HepG2 (cell line): Measurements from ENCODE around the gene SPRYD3. TPM values are rescaled to one million over a fixed set of nuclear protein-coding genes. Genes with fewer than 3 reads are reported as not detected.

Source experiments
- ARID3A ChIP-seq: IDR thresholded peaks from 2 replicates; pipeline ENCODE4 v1.6.1; 2012; ENCODE audit warnings: low read depth, low read length, improper control_type of control experiment
- CBX5 ChIP-seq: sonication (generic); formaldehyde crosslinking; IDR thresholded peaks from 2 replicates; pipeline ENCODE4 v1.4.0; 2020; ENCODE audit warnings: missing genetic modification reagents, borderline replicate concordance
- CEBPG ChIP-seq: IDR thresholded peaks from 2 replicates; pipeline ENCODE4 v1.6.1; 2016
- DPF2 ChIP-seq: sonication (generic); formaldehyde crosslinking; IDR thresholded peaks from 2 replicates; pipeline ENCODE4 v1.4.0; 2020; ENCODE audit warnings: mild to moderate bottlenecking, low read depth, missing genetic modification reagents, borderline replicate concordance
- FOXC1 ChIP-seq: sonication (generic); formaldehyde crosslinking; IDR thresholded peaks from 2 replicates; pipeline ENCODE4 v1.8.0; 2022; ENCODE audit warnings: mild to moderate bottlenecking, missing genetic modification reagents, borderline replicate concordance
- GRHL1 ChIP-seq: sonication (generic); formaldehyde crosslinking; conservative IDR thresholded peaks from 2 replicates; pipeline ENCODE4 v1.8.0; 2022; ENCODE audit warnings: missing genetic modification reagents
- KDM3A ChIP-seq: IDR thresholded peaks from 2 replicates; pipeline ENCODE4 v1.6.1; 2018; ENCODE audit warnings: low read depth, missing compliant biosample characterization
- NCOA2 ChIP-seq: sonication (generic); formaldehyde crosslinking; IDR thresholded peaks from 2 replicates; pipeline ENCODE4 v1.8.0; 2022; ENCODE audit warnings: inconsistent platforms
- NR2F1 ChIP-seq, 2 experiments: fragments of 450-650 bp in 1 of 2; formaldehyde crosslinking in 1 of 2; IDR thresholded peaks; 2 replicates each; pipeline versions ENCODE4 v1.5.0 to v1.6.1; 2016 to 2020; ENCODE audit warnings: mild to moderate bottlenecking in 1 of 2, missing compliant biosample characterization in 1 of 2, missing genetic modification reagents in 1 of 2, moderate library complexity in 1 of 2
- PRDM4 ChIP-seq: sonication (generic); formaldehyde crosslinking; IDR thresholded peaks from 2 replicates; pipeline ENCODE4 v1.9.0; 2021; ENCODE audit warnings: missing genetic modification reagents, borderline replicate concordance
- RFXANK ChIP-seq: IDR thresholded peaks from 2 replicates; pipeline ENCODE4 v1.6.1; 2016
- ZBTB21 ChIP-seq: sonication (generic); formaldehyde crosslinking; IDR thresholded peaks from 2 replicates; pipeline ENCODE4 v1.4.0; 2020; ENCODE audit warnings: missing genetic modification reagents
- ZBTB7A ChIP-seq: sonication (generic); formaldehyde crosslinking; IDR thresholded peaks from 2 replicates; pipeline ENCODE4 v1.8.0; 2022; ENCODE audit warnings: mild to moderate bottlenecking, missing genetic modification reagents
- ZNF18 ChIP-seq: sonication (generic); formaldehyde crosslinking; IDR thresholded peaks from 2 replicates; pipeline ENCODE4 v1.8.0; 2022; ENCODE audit warnings: mild to moderate bottlenecking, missing genetic modification reagents; ENCODE audit not compliant: insufficient replicate concordance
- ZNF281 ChIP-seq: sonication (generic); formaldehyde crosslinking; IDR thresholded peaks from 2 replicates; pipeline ENCODE4 v1.4.0; 2020; ENCODE audit warnings: missing genetic modification reagents, borderline replicate concordance
- polyA plus RNA-seq, 8 experiments: library from polyadenylated mRNA; depleted of rRNA in 3 of 8; stranded (reverse) in 7 of 8; unstranded in 1 of 8; fragments of >200 nt; fragmentation: Illumina TruSeq in 4 of 8; extraction: Trizol in 4 of 8; gene quantifications; 2 replicates each; pipeline versions ENCODE4 v1.2.1 to v1.2.3, GENCODE V29; 2011 to 2016; ENCODE audit warnings: low read depth in 4 of 8, missing spikeins in 1 of 8, mixed read lengths in 1 of 8; ENCODE audit not compliant: insufficient read depth in 1 of 8
- total RNA-seq, 5 experiments: library from RNA; depleted of rRNA; stranded (reverse); fragments of >200 nt; fragmentation: Illumina TruSeq; extraction: Trizol; gene quantifications; 2 replicates each; pipeline ENCODE4 v1.2.3, GENCODE V29; 2016; ENCODE audit warnings: low read depth in 1 of 5

SPRYD3 gene
- total and polyA plus RNA-seq, 2 of the 13 experiments (the other 11 are each of a cell fraction or from before 2014, with no cell fraction given) = 9.0 to 9.2 TPM

DNA sequence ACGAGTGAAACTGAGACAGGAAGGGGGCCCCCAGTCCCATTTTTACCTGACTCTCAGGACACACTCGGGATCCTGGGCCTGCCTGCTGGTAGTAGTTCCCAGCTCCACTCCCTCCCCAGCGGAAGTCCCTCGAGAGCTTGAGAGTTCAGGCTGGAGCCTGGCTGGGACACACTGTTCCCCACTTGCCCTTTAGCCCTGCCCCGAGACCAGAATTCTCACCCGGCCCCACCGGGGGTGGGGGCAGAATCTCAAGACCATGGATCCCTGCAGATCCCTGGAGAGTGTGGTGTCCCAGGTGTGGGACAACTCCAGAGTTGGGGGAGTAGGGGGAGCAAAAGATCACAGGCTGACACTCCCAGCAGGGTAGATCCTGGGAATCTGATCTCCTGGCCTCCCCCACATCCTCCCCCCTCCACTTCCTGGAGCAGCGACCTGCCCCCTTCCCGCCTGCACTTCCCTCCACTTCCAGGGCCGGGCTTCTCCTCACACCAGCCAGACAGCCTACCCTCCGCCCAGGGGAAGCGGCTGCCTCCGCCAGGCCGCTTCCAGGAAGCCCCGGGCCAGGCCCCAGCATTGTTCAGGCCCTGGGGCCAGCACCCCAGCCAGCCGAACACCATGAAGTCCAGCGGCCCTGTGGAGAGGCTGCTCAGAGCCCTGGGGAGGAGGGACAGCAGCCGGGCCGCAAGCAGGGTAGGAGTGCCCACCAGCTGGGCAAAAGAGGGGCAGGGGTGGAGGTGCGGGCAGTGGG, 29.4 kb downstream of the SPRYD3 start, which contains the start of gene TNS2 (continued):
- TF ChIP-seq PRDM4 (CRISPR knock-in tag) (no peak), GRHL1 (no peak), KDM3A (CRISPR knock-in tag) (0 out of 2 replicates have a peak, but pooled peaks have one; percentile 28), RFXANK (CRISPR knock-in tag) (0 out of 2 replicates have a peak, but pooled peaks have one; percentile 21), DPF2 (CRISPR knock-in tag) (no peak), ZBTB21 (no peak), NR2F1 (CRISPR knock-in tag; IDR thresholded peaks at IDR 0.05) (peak; percentile 26 to 62; a peak in 3 of 4 replicates), ZNF281 (peak; percentile 14; the same call in 1 of the 2 replicates), ARID3A (no peak), CBX5 (CRISPR knock-in tag) (no peak), ZBTB7A (no peak; the same call in 1 of the 2 replicates), NCOA2 (peak; percentile 8; the same call in 1 of the 2 replicates), CEBPG (CRISPR knock-in tag) (0 out of 2 replicates have a peak, but pooled peaks have one; percentile 13), ZNF18 (CRISPR knock-in tag) (peak; percentile 70), FOXC1 (CRISPR knock-in tag) (no peak; the same call in 1 of the 2 replicates)
